ENCODE measurements around the gene BICD1. TPM values are rescaled to one million over a fixed set of nuclear protein-coding genes. Genes with fewer than 3 reads are reported as not detected.

BICD1 gene
- total RNA-seq, 4 donors from 2014 or later, result 1.5 to 4.5 (median 2.4) TPM

GRCh38 chr12:32303174-32303549 lies 196.5 kb downstream of the BICD1 start:
- DNase-seq (ENCODE audit: low spot score in 2 of 2), result no peak
- WGBS, 2 donors, result 91 to 93% methylated on average over 5 of the region's 5 CpGs
- H3K4me3 ChIP-seq (ENCODE audit: low read depth, poor library complexity, severe bottlenecking), result no peak overlapping the region
- TF ChIP-seq CTCF (IDR thresholded peaks at IDR 0.05), result no peak
- TF ChIP-seq POLR2A (IDR thresholded peaks at IDR 0.05), result no peak
- intact Hi-C loops (cut with DNase I; ENCODE audit: low total_unique reads), result no loop called here

DNA sequence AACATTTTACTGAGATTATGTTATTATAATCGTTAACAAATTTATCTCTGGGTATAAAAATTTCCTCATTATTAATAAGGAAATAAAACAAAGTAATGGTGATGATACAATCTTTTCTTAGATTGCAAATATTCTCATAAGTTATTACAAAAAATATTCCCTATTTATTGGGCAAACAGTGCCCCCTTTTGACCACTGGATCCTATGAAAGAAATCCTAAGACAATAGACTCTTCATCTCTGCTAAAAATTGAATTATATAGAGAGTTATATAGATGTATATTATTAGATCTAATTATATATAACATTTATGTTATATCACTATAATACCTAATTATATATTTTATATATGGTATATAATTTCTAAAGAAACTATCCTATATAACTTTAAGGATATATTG lies 198.5 kb downstream of the BICD1 start:
- no peak for DNase-seq (ENCODE audit: low spot score in 2 of 2)
- 61 to 77% methylated on average over 1 of the region's 1 CpG for WGBS, 2 donors
- TF ChIP-seq POLR2A (IDR thresholded peaks at IDR 0.05), result no peak
- TF ChIP-seq CTCF (IDR thresholded peaks at IDR 0.05), result no peak
- intact Hi-C loops (cut with DNase I; ENCODE audit: low total_unique reads), result loop anchor here (5.0 kb wide), 1 partner anchor 643 kb away; no protein-coding TSS in a partner anchor
- H3K4me3 ChIP-seq (ENCODE audit: low read depth, poor library complexity, severe bottlenecking), result no peak overlapping the region

- no peak for DNase-seq (ENCODE audit: low spot score in 2 of 2)
- intact Hi-C loops (cut with DNase I; ENCODE audit: low total_unique reads), result loop anchor here (5.0 kb wide), 1 partner anchor 645 kb away; no protein-coding TSS in a partner anchor
- no peak overlapping the region for H3K4me3 ChIP-seq (ENCODE audit: low read depth, poor library complexity, severe bottlenecking)
- TF ChIP-seq CTCF (IDR thresholded peaks at IDR 0.05) (no peak), POLR2A (IDR thresholded peaks at IDR 0.05) (no peak)
- 52 to 55% methylated on average over 3 of the region's 3 CpGs for WGBS, 2 donors
These were observed 200.7 kb downstream of the BICD1 start for GRCh38 chr12:32307326-32307725.

GRCh38 chr12:32309811-32310736 lies 203.4 kb downstream of the BICD1 start:
- TF ChIP-seq POLR2A (IDR thresholded peaks at IDR 0.05) (no peak), CTCF (IDR thresholded peaks at IDR 0.05) (no peak)
- intact Hi-C loops (cut with DNase I; ENCODE audit: low total_unique reads), result loop anchor here (5.0 kb wide), 1 partner anchor 648 kb away; no protein-coding TSS in a partner anchor
- no peak for DNase-seq (ENCODE audit: low spot score in 2 of 2)
- WGBS, 2 donors, result 58 to 66% methylated on average over 10 of the region's 10 CpGs
- H3K4me3 ChIP-seq (ENCODE audit: low read depth, poor library complexity, severe bottlenecking), result no peak overlapping the region

DNA sequence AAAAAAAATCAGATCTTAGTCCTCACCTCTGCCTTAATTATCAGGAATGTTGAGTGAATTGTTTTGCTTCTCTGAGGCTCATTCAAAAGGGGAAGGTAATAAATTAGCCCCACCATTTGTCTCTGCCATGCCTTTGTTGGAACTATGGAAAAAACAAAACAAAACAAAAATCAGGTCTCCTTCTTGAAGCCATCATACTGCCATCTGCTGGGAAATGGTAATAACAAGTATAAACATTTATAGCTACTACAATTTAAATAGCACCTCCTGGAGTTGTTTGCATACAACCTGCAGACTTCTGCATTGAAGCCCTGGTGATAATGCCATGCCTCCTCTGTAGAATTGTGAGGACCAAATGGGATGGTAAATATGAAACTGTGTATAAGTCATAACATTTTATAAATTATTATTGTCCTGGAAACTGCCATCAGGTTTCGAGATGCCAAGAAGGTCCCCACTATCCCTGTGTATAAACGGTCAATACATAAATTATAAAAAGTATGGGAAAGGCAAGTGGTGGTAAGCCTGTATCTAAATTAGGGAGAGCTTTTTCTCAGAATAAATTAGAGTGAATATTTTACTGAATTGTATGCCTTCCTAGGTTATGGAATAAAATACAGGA lies 205.5 kb downstream of the BICD1 start:
- H3K4me3 ChIP-seq (ENCODE audit: low read depth, poor library complexity, severe bottlenecking), result no peak overlapping the region
- 75 to 83% methylated on average over 2 of the region's 2 CpGs for WGBS, 2 donors
- intact Hi-C loops (cut with DNase I; ENCODE audit: low total_unique reads), result no loop called here
- DNase-seq (ENCODE audit: low spot score in 2 of 2), result no peak
- TF ChIP-seq CTCF (IDR thresholded peaks at IDR 0.05) (no peak), POLR2A (IDR thresholded peaks at IDR 0.05) (no peak)
